H54 (cell line): ENCODE results near the gene PLXDC1.

ENCODE experiments used
- DNase-seq: peaks from one replicate; pipeline ENCODE4 v3.0.0; 2011; ENCODE audit warnings: low spot score, mixed read lengths; ENCODE audit not compliant: insufficient read length
- FAIRE-seq: peaks from 3 replicates; lab custom pipeline; 2011; peaks lifted over from hg19 to GRCh38; lab: Jason Lieb, UNC
- POLR2A ChIP-seq: IDR thresholded peaks from 2 replicates; pipeline ENCODE4 v1.6.1; 2011; ENCODE audit warnings: low read depth, mild to moderate bottlenecking, low read length

The PLXDC1 gene

GRCh38 chr17:39113871-39114270 lies 37.6 kb downstream of the PLXDC1 start:
- DNase-seq (no peak), FAIRE-seq (no peak)
- TF ChIP-seq POLR2A, result no peak

- FAIRE-seq (no peak), DNase-seq (no peak)
- no peak for TF ChIP-seq POLR2A
Measured at GRCh38 chr17:39110435-39111136, 40.9 kb downstream of the PLXDC1 start.

- no peak for FAIRE-seq
- DNase-seq, result no peak
- no peak for TF ChIP-seq POLR2A
Measured at GRCh38 chr17:39108461-39109375, 42.7 kb downstream of the PLXDC1 start.

DNA sequence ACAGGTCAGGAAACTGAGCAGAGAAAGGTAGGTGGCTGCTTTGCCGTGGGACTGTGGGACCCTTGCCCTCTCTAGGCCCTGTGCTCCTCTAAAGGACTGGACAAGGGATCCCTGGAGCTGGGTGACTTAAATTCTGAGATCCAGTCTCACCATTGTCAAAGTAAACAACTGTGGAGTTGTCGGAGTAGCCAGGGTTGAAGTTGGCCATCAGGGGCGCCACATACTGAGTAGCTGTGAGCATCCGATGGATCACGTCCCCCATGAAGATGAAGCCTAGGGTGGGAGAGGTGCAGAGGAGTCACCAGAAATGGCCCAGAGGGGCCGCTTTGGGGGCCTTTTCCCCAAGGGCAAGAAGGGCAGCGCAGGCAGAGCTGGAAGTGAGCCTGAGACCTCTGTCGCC lies 43.5 kb downstream of the PLXDC1 start:
- FAIRE-seq (no peak), DNase-seq (no peak)
- no peak for TF ChIP-seq POLR2A

- TF ChIP-seq POLR2A, result no peak
- no peak for FAIRE-seq
- DNase-seq, result no peak
Measured at GRCh38 chr17:39107155-39107554, 44.3 kb downstream of the PLXDC1 start.

DNA sequence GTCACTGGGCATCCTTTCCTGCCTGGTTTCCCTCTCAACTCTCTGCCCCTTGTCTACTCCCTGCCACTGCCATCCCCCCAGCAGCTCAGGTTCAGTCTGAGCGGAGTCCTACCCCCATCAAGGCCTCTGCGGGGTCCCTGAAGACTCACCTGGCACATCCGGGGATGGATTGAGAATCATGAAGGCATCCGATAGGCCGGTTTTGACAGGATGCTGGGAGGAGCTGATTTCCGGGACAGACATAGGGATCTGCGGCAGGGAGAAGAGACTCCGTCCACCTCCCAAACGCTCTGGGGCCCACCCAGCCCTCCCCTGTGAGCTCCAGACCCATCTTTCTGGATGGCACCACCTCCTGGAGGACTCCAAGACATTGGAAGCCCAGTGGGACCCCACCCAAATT lies 45.7 kb downstream of the PLXDC1 start:
- FAIRE-seq, result no peak
- TF ChIP-seq POLR2A, result no peak
- DNase-seq, result no peak

- DNase-seq, result no peak
- no peak for TF ChIP-seq POLR2A
- FAIRE-seq, result no peak
Measured at GRCh38 chr17:39104657-39105056, 46.8 kb downstream of the PLXDC1 start.

DNA sequence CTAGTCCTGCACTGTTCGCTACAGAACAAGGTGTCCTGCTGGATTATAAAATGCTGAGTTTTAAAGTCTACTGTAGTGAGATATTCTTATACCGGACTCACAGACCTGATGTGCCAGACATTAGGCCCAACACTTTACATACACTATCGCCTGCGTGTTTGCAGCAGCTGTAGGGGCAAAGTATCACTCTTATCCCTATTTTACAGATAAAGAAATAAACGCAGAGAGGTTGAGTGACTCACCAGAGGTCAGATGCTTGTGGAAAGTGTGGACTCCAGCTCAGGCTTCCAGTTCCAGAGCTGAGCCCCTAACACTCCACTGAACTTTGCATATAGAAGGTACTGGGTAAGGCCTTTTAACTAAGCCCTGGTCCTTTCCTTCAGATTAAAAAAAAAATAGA lies 47.4 kb downstream of the PLXDC1 start:
- no peak for TF ChIP-seq POLR2A
- no peak for DNase-seq
- FAIRE-seq, result no peak

- DNase-seq (no peak), FAIRE-seq (no peak)
- TF ChIP-seq POLR2A, result no peak
Measured at GRCh38 chr17:39101091-39101490, 50.3 kb downstream of the PLXDC1 start.

GRCh38 chr17:39100530-39100929 lies 50.9 kb downstream of the PLXDC1 start:
- no peak for FAIRE-seq
- DNase-seq, result no peak
- TF ChIP-seq POLR2A, result no peak

DNA sequence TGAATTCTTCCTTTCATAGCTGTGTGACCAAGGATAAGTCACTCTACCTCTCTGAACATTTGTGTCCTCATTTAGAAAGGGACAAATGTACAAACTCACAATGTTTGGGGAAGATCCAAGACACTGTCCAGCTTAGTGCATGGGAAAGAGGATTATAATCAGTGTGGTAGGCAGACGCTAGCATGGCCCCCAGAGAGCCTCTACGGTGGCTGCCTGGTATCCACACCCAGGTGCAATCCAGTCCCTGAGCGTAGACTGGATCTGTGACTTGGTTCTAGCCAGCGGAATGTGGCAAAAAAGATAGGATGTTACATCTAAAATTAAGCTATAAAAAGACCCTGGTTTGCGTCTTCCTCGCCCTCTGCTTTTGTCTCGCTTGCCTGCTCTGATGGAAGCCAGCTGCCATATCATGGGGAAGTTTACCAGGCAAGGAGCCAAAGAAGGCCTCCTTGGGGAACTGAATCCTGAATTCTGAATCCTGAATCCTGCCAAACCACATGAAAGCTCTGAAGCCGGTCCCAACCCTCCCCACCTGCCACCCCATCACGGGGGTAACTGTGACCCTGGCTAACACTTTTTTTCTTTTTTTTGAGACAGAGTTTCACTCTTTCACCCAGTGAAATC lies 51.7 kb downstream of the PLXDC1 start:
- FAIRE-seq, result no peak

GRCh38 chr17:39098588-39098987 lies 52.8 kb downstream of the PLXDC1 start:
- FAIRE-seq (no peak), DNase-seq (no peak)
- no peak for TF ChIP-seq POLR2A

More for the DNA sequence above, 51.7 kb downstream of the PLXDC1 start:
- TF ChIP-seq POLR2A, result no peak
- no peak for DNase-seq

DNA sequence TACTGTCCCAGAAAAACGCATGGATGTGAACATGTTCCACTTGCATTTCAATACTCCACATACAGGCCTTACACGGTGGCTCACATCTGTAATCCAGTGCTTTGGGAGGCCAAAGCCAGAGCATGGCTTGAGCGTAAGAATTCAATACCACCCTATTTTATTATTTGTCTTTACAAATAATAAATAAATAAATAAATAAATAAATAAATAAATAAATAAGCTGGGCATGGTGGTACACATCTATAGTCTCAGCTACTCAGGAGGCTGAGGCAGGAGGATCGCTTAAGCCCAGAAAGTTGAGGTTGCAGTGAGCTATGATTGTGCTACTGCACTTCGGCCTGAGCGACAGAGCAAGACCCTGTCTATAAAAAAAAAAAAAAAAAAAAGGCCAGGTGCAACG lies 53.9 kb downstream of the PLXDC1 start:
- DNase-seq (no peak), FAIRE-seq (no peak)
- no peak for TF ChIP-seq POLR2A

- DNase-seq (no peak), FAIRE-seq (no peak)
- no peak for TF ChIP-seq POLR2A
Measured at GRCh38 chr17:39097150-39097519, 54.3 kb downstream of the PLXDC1 start.
